SU-DHL-6 (cell line): ENCODE data around the gene CSF3R.

Source experiments
- H2AFZ ChIP-seq: fragments of 200-600 bp; sonication (generic); 2 replicates; pipeline ENCODE4 v1.6.1; 2014; ENCODE audit warnings: low read depth, mild to moderate bottlenecking, moderate library complexity, mixed read lengths, antibody characterized with exemption, low read length; ENCODE audit not compliant: severe bottlenecking
- H3F3A ChIP-seq: fragments of 200-600 bp; shearing (Covaris generic); 2 replicates; pipeline ENCODE4 v1.6.0; 2016; ENCODE audit warnings: antibody characterized with exemption, mild to moderate bottlenecking; ENCODE audit not compliant: insufficient read depth
- H3K27ac ChIP-seq: fragments of 200-600 bp; sonication (generic); 2 replicates; pipeline ENCODE4 v1.5.1; 2016; ENCODE audit warnings: low read depth, mild to moderate bottlenecking, low read length, moderate library complexity, mixed read lengths
- H3K27me3 ChIP-seq: fragments of 200-600 bp; sonication (generic), shearing (Covaris generic); 2 replicates; pipeline ENCODE4 v1.6.0; 2014; ENCODE audit warnings: mild to moderate bottlenecking, low read length
- H3K36me3 ChIP-seq: fragments of 200-600 bp; sonication (generic); 2 replicates; pipeline ENCODE4 v1.6.1; 2014; ENCODE audit warnings: mild to moderate bottlenecking, low read length, mixed read lengths
- H3K4me2 ChIP-seq: fragments of 300-600, 200-600 bp; shearing (Covaris generic), sonication (generic); 2 replicates; pipeline ENCODE4 v1.6.0; 2014; ENCODE audit warnings: low read length, low read depth, mild to moderate bottlenecking; ENCODE audit not compliant: poor library complexity, severe bottlenecking
- H3K4me3 ChIP-seq: fragments of 200-600 bp; sonication (generic); 2 replicates; pipeline ENCODE4 v1.5.1; 2014; ENCODE audit warnings: antibody characterized with exemption, low read length, mild to moderate bottlenecking, mixed read lengths; ENCODE audit not compliant: insufficient read depth, poor library complexity, severe bottlenecking
- H3K79me2 ChIP-seq: fragments of 200-600 bp; sonication (generic); 2 replicates; pipeline ENCODE4 v1.6.1; 2014; ENCODE audit warnings: mild to moderate bottlenecking, low read length, moderate library complexity; ENCODE audit not compliant: insufficient read depth
- H3K9ac ChIP-seq: fragments of 200-600 bp; sonication (generic); 2 replicates; pipeline ENCODE4 v1.7.0; 2014; ENCODE audit warnings: mild to moderate bottlenecking, low read length
- H3K9me2 ChIP-seq: fragments of 200-600 bp; sonication (generic); replicated peaks from 2 replicates; pipeline ENCODE4 v1.6.1; 2014; ENCODE audit warnings: low read length; ENCODE audit not compliant: insufficient read depth
- H3K9me3 ChIP-seq: fragments of 200-600 bp; sonication (generic); 2 replicates; pipeline ENCODE4 v1.6.1; 2014; ENCODE audit warnings: low read length, mixed read lengths; ENCODE audit not compliant: insufficient read depth
- H4K20me1 ChIP-seq: fragments of 200-600 bp; sonication (generic); 2 replicates; pipeline ENCODE4 v1.6.1; 2014; ENCODE audit warnings: low read depth, mild to moderate bottlenecking, antibody characterized with exemption, low read length, moderate library complexity, mixed read lengths
- EZH2phosphoT487 ChIP-seq: fragments of 200-600 bp; sonication (generic), shearing (Covaris generic); conservative IDR thresholded peaks from 2 replicates; pipeline ENCODE4 v1.6.1; 2018; ENCODE audit warnings: mild to moderate bottlenecking, antibody characterized with exemption, low read length, moderate library complexity, mixed read lengths
- TF ChIP-seq, protein P1 (sequence below): fragments of 200-600 bp; sonication (generic); IDR thresholded peaks from one replicate; pipeline ENCODE4 v1.5.1; 2017; ENCODE audit warnings: antibody characterized with exemption, mild to moderate bottlenecking, low read length, moderate library complexity; ENCODE audit not compliant: insufficient read depth, poor library complexity, severe bottlenecking

The CSF3R gene

GRCh38 chr1:36457691-36458090 is 25.0 kb downstream of the CSF3R start:
- no peak overlapping the region for H3K4me3 ChIP-seq
- no peaks in the 10 kb centered on the region for H3K9me3 ChIP-seq
- no peak overlapping the region for H3K9ac ChIP-seq
- TF ChIP-seq, protein P1, sequence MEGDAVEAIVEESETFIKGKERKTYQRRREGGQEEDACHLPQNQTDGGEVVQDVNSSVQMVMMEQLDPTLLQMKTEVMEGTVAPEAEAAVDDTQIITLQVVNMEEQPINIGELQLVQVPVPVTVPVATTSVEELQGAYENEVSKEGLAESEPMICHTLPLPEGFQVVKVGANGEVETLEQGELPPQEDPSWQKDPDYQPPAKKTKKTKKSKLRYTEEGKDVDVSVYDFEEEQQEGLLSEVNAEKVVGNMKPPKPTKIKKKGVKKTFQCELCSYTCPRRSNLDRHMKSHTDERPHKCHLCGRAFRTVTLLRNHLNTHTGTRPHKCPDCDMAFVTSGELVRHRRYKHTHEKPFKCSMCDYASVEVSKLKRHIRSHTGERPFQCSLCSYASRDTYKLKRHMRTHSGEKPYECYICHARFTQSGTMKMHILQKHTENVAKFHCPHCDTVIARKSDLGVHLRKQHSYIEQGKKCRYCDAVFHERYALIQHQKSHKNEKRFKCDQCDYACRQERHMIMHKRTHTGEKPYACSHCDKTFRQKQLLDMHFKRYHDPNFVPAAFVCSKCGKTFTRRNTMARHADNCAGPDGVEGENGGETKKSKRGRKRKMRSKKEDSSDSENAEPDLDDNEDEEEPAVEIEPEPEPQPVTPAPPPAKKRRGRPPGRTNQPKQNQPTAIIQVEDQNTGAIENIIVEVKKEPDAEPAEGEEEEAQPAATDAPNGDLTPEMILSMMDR, result no peak
- TF ChIP-seq EZH2phosphoT487, result no peak
- no peaks in the 10 kb centered on the region for H3F3A ChIP-seq
- H3K36me3 ChIP-seq, result 0 out of 2 replicates have a peak, but pooled peaks cover 6% of the 10 kb centered on the region
- H3K9me2 ChIP-seq, result no peaks in the 10 kb centered on the region
- no peaks in the 10 kb centered on the region for H3K27me3 ChIP-seq
- H2AFZ ChIP-seq, result no peak overlapping the region
- H3K79me2 ChIP-seq, result no peaks in the 10 kb centered on the region
- H4K20me1 ChIP-seq, result no peaks in the 10 kb centered on the region
- H3K27ac ChIP-seq, result no peak overlapping the region
- H3K4me2 ChIP-seq, result no peak overlapping the region

DNA sequence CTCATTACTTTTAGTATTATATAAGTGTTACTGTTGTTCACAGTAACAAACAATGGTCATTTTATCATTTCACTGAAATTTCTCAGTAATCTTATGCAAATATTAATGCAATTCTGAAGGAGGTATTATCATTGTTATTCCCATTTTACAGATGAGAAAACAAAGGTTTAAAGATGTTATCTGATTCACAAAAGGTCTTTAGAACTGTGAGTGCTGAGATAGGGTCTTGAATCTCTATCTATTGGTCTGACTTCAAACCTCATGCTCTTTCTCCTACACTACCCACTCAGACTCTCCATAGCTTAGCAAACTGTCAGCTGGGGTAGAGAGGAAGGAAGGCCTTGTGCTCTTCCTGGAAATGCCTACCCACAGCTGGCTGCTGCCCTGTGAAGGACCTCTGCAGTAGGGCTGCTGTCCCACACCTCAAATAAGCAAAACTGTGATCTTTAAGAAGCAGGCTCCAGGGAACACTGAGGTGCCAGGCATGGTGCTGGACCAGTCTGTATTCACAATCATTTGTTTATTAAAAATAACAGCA is 26.3 kb downstream of the CSF3R start:
- Histone ChIP-seq H3K9ac (no peak overlapping the region), H2AFZ (no peak overlapping the region), H3K79me2 (no peaks in the 10 kb centered on the region), H3F3A (no peaks in the 10 kb centered on the region), H3K4me2 (no peak overlapping the region), H3K27ac (no peak overlapping the region), H3K9me3 (no peaks in the 10 kb centered on the region), H3K27me3 (no peaks in the 10 kb centered on the region), H3K36me3 (0 out of 2 replicates have a peak, but pooled peaks cover 6% of the 10 kb centered on the region), H3K4me3 (no peak overlapping the region), H3K9me2 (no peaks in the 10 kb centered on the region), H4K20me1 (no peaks in the 10 kb centered on the region)
- TF ChIP-seq, protein P1, result no peak
- no peak for TF ChIP-seq EZH2phosphoT487

GRCh38 chr1:36455386-36455785 is 27.3 kb downstream of the CSF3R start:
- 0 out of 2 replicates have a peak, but pooled peaks cover 6% of the 10 kb centered on the region for H3K36me3 ChIP-seq
- H4K20me1 ChIP-seq, result no peaks in the 10 kb centered on the region
- H3K4me2 ChIP-seq, result no peak overlapping the region

More at GRCh38 chr1:36455386-36455785, 27.3 kb downstream of the CSF3R start:
- Histone ChIP-seq H2AFZ (no peak overlapping the region), H3K4me3 (no peak overlapping the region), H3K9me2 (no peaks in the 10 kb centered on the region), H3F3A (no peaks in the 10 kb centered on the region), H3K9ac (no peak overlapping the region), H3K27me3 (no peaks in the 10 kb centered on the region), H3K27ac (no peak overlapping the region), H3K79me2 (no peaks in the 10 kb centered on the region), H3K9me3 (no peaks in the 10 kb centered on the region)
- TF ChIP-seq, protein P1, result no peak
- no peak for TF ChIP-seq EZH2phosphoT487
